COR-L47 (cell line): Measurements from ENCODE around the gene ZNF562.

ENCODE experiments used
- DNase-seq: peaks from one replicate; lab custom pipeline; 2025; lab: John Stamatoyannopoulos, UW

ZNF562 gene

GRCh38 chr19:9641810-9642209 is 33.1 kb downstream of the ZNF562 start:
- no peak for DNase-seq

DNA sequence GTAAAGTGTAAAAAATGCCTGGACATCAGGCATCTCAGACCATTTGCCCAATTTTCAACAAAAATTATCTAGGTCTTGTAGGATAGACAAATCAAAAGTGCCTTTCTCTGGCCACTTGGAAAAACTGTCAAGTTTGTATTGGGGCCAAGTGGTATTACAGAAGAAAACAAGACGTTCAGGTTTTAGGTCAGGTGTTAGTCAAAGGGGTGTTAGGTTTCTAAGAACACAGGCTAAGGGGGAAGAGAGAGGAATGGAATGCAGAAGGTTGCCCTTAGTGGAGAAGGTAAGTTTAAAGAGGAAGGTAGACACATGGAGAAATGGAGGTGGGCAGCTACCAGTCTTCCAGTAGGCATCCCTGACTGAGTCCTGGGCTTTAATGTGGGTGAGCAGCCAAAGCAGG is 33.9 kb downstream of the ZNF562 start:
- no peak for DNase-seq

GRCh38 chr19:9636018-9636417 is 38.9 kb downstream of the ZNF562 start:
- DNase-seq: no peak

DNA sequence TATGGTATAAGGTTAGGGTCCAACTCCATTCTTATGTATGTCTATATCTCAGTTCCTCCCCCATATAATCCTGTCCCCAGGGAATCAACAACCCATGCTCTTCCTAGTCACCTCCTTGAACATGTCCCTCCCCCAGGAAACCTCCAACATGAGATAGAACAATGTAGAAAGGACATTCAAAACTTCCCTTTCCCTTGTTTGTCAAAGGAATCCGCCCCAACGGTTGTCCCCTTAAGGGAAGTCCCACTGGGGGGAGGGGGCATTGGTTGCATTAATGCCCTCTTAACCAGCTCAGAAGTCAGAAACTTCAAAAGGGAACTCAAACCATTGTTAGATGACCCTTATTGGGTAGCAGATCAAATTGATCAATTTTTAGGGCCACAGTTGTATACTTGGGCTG is 47.0 kb downstream of the ZNF562 start:
- no peak for DNase-seq

DNA sequence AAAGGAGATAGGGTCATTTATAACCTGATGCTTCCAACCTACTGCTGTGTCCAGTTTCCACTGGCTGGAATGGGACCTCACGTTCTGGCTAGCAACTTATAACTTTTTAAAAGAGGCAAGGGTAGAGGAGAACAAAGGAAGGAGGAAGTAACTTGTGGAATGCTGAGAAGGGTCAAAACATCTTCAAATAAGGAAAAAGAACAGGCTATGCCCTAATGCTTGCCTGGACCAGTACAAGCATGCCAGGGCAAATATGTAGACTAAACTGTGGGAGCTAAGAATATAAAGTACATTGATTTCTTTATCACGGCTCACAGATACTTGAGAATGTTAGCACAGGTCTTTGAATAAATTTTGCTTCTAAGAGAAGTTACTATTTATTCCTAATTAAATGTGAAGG is 52.4 kb downstream of the ZNF562 start:
- no peak for DNase-seq

GRCh38 chr19:9621156-9622037 is 53.5 kb downstream of the ZNF562 start, which contains the start of gene ZNF561:
Gene ZNF561 (minus strand): TSS chr19:9621232. CDS start chr19:9619456, 1,776 bp downstream.
- DNase-seq: peak; percentile 85

DNA sequence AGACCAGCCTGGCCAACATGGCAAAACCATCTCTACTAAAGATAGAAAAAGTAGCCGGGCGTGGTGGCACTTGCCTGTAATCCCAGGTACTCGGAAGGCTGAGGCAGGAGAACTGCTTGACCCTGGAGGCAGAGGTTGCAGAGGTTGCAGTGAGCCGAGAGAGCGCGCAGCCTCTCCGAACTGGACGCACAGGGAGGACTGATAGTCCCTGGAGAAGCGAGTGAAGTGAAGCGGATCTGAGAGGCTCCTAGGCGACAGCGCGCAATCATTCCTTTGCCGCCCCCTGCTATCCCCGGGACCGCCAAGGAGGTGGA is 54.1 kb downstream of the ZNF562 start:
- no peak for DNase-seq

GRCh38 chr19:9615844-9616243 is 59.1 kb downstream of the ZNF562 start:
- DNase-seq: no peak

DNA sequence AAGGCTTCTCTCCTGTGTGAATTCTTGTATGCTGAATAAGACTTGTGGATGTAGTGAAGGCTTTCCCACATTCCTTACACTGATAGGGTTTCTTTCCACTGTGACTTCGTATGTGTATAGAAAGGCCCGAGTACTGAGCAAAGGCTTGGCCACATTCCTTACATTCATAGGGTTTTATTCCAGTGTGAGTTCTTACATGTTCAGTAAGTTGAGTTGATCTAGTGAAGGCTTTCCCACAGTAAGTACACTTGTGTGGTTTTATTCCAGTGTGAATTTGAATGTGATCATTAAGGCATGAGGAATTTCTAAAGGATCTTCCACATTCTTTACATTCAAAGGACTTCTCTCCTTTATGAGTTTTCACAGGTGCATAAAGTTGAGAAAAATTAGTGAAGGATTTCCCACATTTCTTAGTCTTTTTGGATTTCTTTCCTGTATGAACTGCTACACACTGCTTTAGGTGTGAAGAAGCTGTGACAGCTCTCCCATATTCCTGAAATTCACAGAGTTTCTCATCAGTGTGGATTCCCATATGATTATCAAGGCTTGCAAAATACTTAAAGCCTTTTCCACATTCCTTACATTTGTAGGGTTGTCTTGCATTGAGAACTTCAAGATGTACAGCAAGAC is 64.3 kb downstream of the ZNF562 start:
- DNase-seq: no peak

DNA sequence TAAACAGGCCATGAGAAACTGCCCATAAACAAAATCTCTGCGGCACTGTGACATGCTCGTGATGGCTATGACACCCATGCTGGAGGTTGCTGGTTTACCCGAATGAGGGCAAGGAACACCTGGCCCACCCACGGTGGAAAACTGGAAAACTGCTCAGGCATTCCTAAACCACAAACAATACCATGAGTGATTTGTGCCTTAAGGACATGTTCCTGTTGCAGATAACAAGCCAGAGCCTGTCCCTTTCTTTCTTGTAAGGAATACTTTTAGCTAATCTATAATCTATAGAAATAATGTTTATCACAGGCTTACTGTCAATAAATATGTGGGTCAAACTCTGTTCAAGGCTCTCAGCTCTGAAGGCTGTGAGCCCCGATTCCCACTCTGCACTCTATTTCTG is 66.0 kb downstream of the ZNF562 start:
- DNase-seq: no peak

- DNase-seq: no peak
These were observed 77.9 kb downstream of the ZNF562 start for GRCh38 chr19:9597027-9597426.
